ENCODE measurements around the gene KNTC1. TPM values are rescaled to one million over a fixed set of nuclear protein-coding genes. Genes with fewer than 3 reads are reported as not detected.

KNTC1 gene
- total RNA-seq, 1 experiment from 2014 or later = 111 TPM

DNA sequence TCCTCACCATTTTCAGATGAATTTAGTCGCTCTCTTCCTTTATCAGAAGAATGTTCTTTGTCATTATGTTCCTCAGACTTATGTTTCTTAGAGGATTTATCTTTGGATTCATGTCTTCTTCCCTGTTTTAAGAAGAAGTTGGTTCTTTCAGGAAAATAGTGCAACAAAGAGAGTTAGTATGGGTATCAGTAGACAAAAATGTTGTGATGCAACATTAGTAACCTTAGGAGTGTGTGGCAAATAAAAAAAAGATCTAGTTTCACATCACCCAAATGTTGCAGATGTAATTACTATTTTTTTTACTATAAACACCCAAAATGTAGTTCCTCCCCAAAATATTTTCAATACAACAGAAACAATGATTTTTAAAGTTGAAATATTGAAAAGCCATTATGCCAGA is 8.1 kb upstream of the KNTC1 start:
- intact Hi-C loops (cut with micrococcal nuclease; ENCODE audit: unreplicated experiment) = loop anchor here (2.0 kb wide), 1 partner anchor 16 kb away; no protein-coding TSS in a partner anchor
- Histone ChIP-seq H3K4me3 (ENCODE audit: low read depth, low read length, poor library complexity, severe bottlenecking) (no peak overlapping the region), H3K9me3 (ENCODE audit: low read depth, low read length, poor library complexity, severe bottlenecking) (no peaks in the 10 kb centered on the region), H3K27ac (ENCODE audit: low read depth, low read length, poor library complexity, severe bottlenecking) (no peak overlapping the region), H3K4me1 (ENCODE audit: insufficient read depth, low read length, poor library complexity, severe bottlenecking) (peaks cover 17% of the 10 kb centered on the region), H3K27me3 (replicated peaks; ENCODE audit: insufficient read depth, low read depth, low read length, poor library complexity) (no peaks in the 10 kb centered on the region), H3K36me3 (ENCODE audit: insufficient read depth, low read length, poor library complexity, severe bottlenecking) (peaks cover 97% of the 10 kb centered on the region)
- CTCF ChIA-PET = no interaction called here
- TF ChIP-seq EZH2 (IDR thresholded peaks at IDR 0.05; ENCODE audit: borderline replicate concordance, low read depth, low read length, poor library complexity, severe bottlenecking) = no peak
- TF ChIP-seq, protein P1, sequence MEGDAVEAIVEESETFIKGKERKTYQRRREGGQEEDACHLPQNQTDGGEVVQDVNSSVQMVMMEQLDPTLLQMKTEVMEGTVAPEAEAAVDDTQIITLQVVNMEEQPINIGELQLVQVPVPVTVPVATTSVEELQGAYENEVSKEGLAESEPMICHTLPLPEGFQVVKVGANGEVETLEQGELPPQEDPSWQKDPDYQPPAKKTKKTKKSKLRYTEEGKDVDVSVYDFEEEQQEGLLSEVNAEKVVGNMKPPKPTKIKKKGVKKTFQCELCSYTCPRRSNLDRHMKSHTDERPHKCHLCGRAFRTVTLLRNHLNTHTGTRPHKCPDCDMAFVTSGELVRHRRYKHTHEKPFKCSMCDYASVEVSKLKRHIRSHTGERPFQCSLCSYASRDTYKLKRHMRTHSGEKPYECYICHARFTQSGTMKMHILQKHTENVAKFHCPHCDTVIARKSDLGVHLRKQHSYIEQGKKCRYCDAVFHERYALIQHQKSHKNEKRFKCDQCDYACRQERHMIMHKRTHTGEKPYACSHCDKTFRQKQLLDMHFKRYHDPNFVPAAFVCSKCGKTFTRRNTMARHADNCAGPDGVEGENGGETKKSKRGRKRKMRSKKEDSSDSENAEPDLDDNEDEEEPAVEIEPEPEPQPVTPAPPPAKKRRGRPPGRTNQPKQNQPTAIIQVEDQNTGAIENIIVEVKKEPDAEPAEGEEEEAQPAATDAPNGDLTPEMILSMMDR (conservative IDR thresholded peaks at IDR 0.05; ENCODE audit: low read depth, low read length) = no peak
- BruUV-seq (replicated peaks) = no TSS peak
- no peak for DNase-seq (ENCODE audit: low spot score)
- POLR2A ChIA-PET (ENCODE audit: low non-redundant PET) = interaction anchor here (0.6 kb wide), 2 partner anchors 11 to 324 kb away, joined by 3 to 4 read pairs; no protein-coding TSS in a partner anchor

DNA sequence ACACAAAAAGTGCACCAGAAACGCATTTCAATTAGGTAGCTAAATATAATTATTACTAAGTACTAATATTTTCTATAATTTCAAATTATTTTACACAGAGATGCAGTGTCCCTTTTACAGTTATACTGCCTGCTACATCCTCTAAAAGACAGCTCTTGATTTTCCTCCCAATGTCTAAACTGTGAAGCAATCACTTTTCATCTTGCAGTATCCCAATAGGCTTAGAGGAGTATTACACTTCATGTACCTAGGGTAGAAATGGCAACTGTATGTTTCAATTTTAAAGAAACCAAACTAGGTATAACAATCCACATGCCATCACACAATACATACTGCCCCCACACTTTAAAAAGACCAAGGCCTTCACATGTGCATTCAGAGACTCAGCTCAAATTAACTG is 7.6 kb upstream of the KNTC1 start:
- Histone ChIP-seq H3K4me1 (ENCODE audit: insufficient read depth, low read length, poor library complexity, severe bottlenecking) (peaks cover 21% of the 10 kb centered on the region), H3K4me3 (ENCODE audit: low read depth, low read length, poor library complexity, severe bottlenecking) (no peak overlapping the region), H3K27me3 (replicated peaks; ENCODE audit: insufficient read depth, low read depth, low read length, poor library complexity) (no peaks in the 10 kb centered on the region), H3K27ac (ENCODE audit: low read depth, low read length, poor library complexity, severe bottlenecking) (no peak overlapping the region), H3K9me3 (ENCODE audit: low read depth, low read length, poor library complexity, severe bottlenecking) (no peaks in the 10 kb centered on the region), H3K36me3 (ENCODE audit: insufficient read depth, low read length, poor library complexity, severe bottlenecking) (peaks cover 97% of the 10 kb centered on the region)
- TF ChIP-seq, protein P1 (conservative IDR thresholded peaks at IDR 0.05; ENCODE audit: low read depth, low read length) = no peak
- no peak for TF ChIP-seq EZH2 (IDR thresholded peaks at IDR 0.05; ENCODE audit: borderline replicate concordance, low read depth, low read length, poor library complexity, severe bottlenecking)
- ChIA-PET CTCF (no interaction called here), POLR2A (ENCODE audit: low non-redundant PET) (interaction anchor here (0.6 kb wide), 3 partner anchors 12 to 383 kb away, joined by 3 to 11 read pairs (median 4); no protein-coding TSS in a partner anchor)
- intact Hi-C loops (cut with micrococcal nuclease; ENCODE audit: unreplicated experiment) = loop anchor here (2.0 kb wide), 1 partner anchor 17 kb away; no protein-coding TSS in a partner anchor
- DNase-seq (ENCODE audit: low spot score) = no peak
- no TSS peak for BruUV-seq (replicated peaks)

DNA sequence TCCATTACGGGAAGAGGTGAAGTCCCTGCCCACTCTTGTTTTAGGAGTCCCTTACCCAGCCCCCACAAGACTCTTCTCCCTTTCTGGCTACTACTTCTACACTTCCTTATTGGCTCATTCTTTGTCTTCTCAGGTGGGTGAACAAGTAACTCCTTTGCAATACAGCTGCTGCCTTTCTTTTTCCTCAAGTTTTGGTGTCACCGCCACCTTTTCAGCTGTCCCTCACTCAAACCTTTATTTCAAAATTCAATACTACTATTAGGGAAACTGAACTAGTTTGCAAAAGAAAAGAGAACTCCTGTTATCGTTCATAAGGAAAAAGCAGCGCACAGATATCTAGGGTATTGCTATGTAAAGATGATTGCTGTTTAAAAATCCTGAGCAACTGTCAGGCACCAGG is 6.4 kb upstream of the KNTC1 start:
- Histone ChIP-seq H3K4me1 (ENCODE audit: insufficient read depth, low read length, poor library complexity, severe bottlenecking) (peaks cover 21% of the 10 kb centered on the region), H3K9me3 (ENCODE audit: low read depth, low read length, poor library complexity, severe bottlenecking) (no peaks in the 10 kb centered on the region), H3K27ac (ENCODE audit: low read depth, low read length, poor library complexity, severe bottlenecking) (no peak overlapping the region), H3K27me3 (replicated peaks; ENCODE audit: insufficient read depth, low read depth, low read length, poor library complexity) (no peaks in the 10 kb centered on the region), H3K4me3 (ENCODE audit: low read depth, low read length, poor library complexity, severe bottlenecking) (no peak overlapping the region), H3K36me3 (ENCODE audit: insufficient read depth, low read length, poor library complexity, severe bottlenecking) (peaks cover 90% of the 10 kb centered on the region)
- no TSS peak for BruUV-seq (replicated peaks)
- ChIA-PET POLR2A (ENCODE audit: low non-redundant PET) (interaction anchor here (0.6 kb wide), 1 partner anchor 118 kb away, joined by 3 read pairs; no protein-coding TSS in a partner anchor), CTCF (no interaction called here)
- intact Hi-C loops (cut with micrococcal nuclease; ENCODE audit: unreplicated experiment) = no loop called here
- TF ChIP-seq, protein P1 (conservative IDR thresholded peaks at IDR 0.05; ENCODE audit: low read depth, low read length) = no peak
- no peak for TF ChIP-seq EZH2 (IDR thresholded peaks at IDR 0.05; ENCODE audit: borderline replicate concordance, low read depth, low read length, poor library complexity, severe bottlenecking)
- no peak for DNase-seq (ENCODE audit: low spot score)
